Islet precursor cell (in vitro differentiated cells): ENCODE results near the gene NDUFV1.
"Not testable (repeated sequence)": the region's sequence is repeated elsewhere in the genome, so short reads cannot be mapped to it uniquely, and the experiment has no call there.

Experiments used
- DNase-seq: peaks from one replicate; pipeline ENCODE4 v3.0.0-alpha.2; 2018

NDUFV1 gene

DNA sequence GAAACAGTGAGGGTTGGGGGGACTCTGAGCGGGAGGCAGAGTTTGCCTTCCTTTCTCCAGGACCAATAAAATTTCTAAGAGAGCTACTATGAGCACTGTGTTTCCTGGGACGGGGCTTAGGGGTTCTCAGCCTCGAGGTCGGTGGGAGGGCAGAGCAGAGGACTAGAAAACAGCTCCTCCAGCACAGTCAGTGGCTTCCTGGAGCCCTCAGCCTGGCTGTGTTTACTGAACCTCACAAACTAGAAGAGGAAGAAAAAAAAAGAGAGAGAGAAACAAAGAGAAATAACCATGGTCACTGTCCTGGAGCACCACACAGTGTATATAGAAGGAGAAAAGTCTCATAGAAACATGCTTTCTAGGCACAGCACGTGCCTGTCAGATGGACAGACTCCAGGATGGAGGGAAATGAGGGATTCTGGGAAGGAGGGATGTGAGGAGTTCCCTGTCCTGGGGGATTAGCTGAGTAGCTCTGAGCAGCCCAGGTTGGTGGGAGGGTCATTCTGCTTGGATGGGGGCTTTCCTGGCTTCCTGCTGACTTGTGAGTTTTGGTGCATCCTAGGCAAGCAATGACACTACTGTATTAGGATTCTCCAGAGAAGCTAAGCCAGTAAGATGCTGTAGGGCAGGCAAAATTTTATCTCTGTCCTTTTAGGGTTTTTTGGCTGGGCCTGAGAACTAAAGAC is 20.0 kb upstream of the NDUFV1 start:
- no peak for DNase-seq

DNA sequence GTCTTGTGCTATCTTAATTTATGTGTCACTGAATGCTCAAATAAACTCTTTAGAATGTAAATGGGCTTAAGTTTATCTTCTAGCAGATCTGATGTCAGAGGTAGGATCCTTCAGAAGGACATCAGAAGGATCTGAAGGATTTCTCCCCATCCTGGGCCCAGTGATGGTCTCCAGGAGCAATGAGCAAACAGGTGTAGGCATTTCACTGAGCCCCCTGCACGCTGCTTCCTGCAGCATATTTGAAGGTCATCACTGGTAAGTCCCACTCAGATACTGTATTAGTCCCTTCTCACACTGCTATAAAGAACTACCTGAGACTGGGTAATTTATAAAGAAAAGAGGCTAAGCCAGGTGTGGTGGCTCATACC is 18.6 kb upstream of the NDUFV1 start:
- no peak for DNase-seq

DNA sequence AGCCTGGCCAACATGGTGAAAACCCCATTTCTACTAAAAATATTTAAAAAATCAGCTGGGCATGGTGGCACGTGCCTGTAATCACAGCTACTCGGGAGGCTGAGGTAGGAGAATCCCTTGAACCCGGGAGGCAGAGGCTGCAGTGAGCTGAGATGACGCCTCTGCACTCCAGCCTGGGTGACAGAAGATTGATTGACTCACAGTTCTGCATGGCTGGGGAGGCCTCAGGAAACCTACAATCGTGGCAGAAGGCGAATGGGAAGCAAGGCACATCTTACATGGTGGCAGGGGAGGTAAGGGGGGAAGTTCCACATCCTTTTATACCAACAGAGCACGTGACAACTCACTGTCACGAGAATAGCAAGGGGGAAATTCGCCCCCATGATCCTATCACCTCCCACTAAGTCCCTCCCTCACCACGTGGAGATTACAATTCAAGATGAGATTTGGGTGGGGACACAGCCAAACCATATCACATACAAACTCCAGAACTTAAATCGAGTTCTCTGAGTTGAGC is 17.8 kb upstream of the NDUFV1 start:
- not testable (repeated sequence) for DNase-seq

DNA sequence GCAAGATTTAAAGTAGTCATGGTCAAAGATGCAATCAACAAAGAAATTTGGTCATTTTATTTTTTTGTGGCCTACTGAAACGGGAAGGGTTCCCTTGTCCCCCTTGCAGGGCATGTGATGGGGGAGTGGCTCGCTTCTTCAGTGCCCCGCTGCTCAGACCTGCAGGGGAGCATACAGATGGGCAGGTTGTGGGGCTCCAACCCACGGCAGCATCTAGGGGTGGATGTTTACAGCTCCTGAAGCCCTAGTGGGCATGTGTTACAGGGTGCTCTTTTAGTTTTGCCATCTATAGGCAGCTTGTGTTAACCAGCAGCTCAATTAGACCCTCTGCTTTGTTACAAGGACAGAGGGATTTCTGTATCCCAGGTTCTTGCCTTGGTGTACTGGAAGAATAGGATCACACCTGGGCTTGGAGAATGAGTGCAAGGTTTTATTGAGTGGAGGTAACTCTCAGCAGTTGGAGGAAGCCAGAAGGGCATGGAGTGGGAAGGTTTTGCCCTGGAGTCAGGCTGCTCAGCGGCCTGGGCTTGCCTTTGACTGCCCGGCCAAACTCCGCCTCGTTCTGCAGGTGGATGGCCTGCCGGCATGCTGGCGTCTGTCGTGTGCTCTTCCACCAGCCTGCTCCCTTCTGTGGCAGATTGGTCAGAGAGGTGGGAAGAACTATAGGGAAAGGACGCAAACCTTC is 13.7 kb upstream of the NDUFV1 start:
- DNase-seq: no peak

DNA sequence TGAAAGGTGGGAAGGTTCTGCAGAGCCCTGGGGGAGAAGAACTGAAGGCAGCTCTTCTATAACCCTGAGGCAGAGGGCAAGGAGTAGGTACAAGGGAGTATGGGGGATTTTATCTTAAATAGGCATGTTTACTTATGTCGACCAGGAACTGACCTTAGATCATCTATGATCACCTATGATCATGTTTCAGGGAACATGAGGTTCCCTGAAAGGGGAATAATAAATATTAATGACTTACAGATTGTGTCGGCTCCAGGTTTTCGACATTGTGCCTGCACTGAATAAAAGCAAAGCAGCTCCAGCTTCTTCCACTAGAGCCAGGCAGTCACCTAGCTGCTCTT is 13.2 kb upstream of the NDUFV1 start:
- DNase-seq: no peak

DNA sequence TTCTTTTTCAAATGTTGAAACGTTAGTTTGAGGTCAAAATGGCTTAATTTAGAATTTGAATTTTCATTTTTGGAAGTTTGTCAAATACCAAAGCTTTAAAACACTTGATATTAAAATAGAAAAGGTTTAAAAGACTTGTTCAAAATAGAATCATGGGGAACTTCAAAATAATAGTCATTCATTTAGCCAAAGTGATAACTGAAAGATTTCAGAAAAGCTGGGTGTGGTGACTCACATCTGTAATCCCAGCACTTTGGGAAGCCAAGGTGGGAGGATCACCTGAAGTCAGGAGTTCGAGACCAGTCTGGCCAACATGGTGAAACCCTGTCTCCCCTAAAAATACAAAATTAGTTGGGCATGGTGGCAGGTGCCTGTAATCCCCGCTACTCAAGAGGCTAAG is 12.3 kb upstream of the NDUFV1 start:
- DNase-seq: no peak

DNA sequence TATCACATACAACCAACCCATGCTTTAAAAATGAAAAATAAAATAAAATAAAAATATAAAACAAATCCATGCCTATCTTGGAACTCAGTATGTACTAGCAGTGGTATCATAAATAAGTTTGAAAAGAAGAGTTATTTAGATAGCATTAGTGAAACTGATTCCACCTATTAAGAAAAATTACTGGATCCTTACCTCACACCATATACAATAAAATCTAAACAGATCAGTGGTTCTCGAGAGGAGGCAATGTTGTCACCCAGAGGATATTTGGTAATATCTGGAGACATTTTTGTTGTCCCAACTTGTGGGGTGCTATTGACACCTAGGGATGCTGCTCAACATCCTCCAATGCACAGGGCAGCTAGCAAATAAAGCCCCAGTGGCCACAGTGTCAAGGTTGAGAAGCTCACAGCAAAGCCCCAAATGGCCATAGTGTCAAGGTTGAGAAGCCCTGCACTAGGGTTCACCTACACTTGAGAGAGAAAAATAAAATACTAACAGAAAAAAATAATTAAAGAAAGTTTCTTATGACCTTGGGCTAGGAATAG is 9.9 kb upstream of the NDUFV1 start:
- no peak for DNase-seq

DNA sequence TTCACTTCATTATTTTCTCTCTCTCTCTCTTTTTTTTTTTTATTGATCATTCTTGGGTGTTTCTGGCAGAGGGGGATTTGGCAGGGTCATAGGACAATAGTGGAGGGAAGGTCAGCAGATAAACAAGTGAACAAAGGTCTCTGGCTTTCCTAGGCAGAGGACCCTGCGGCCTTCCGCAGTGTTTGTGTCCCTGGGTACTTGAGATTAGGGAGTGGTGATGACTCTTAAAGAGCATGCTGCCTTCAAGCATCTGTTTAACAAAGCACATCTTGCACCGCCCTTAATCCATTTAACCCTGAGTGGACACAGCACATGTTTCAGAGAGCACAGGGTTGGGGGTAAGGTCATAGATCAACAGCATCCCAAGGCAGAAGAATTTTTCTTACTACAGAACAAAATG is 9.3 kb upstream of the NDUFV1 start:
- DNase-seq: not testable (repeated sequence)

DNA sequence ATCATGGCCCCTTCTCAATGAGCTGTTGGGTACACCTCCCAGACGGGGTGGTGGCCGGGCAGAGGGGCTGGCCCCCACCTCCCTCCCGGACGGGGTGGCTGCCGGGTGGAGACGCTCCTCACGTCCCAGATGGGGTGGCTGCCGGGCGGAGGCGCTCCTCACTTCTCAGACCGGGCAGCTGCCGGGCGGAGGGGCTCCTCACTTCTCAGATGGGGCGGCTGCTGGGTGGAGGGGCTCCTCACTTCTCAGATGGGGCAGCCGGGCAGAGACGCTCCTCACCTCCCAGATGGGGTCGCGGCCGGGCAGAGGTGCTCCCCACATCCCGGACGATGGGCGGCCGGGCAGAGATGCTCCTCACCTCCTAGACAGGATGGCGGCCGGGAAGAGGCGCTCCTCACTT is 8.8 kb upstream of the NDUFV1 start:
- DNase-seq: not testable (repeated sequence)

DNA sequence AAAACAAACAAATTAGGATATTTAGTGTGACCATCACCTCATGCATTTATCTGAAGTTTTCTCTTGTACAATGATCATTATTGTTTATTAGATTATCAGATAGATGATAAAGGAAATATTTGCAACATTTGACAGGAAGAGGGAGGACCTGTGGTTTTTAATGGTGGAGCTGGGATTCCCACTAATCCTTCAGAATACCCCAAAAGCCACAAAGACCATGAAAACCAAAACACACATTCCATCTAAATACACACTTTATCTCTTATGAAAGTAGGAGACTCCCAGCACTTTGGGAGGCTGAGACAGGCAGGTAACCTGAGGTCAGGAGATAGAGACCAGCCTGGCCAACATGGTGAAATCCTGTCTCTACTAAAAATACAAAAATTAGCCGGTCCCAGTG is 7.6 kb upstream of the NDUFV1 start:
- DNase-seq: no peak

DNA sequence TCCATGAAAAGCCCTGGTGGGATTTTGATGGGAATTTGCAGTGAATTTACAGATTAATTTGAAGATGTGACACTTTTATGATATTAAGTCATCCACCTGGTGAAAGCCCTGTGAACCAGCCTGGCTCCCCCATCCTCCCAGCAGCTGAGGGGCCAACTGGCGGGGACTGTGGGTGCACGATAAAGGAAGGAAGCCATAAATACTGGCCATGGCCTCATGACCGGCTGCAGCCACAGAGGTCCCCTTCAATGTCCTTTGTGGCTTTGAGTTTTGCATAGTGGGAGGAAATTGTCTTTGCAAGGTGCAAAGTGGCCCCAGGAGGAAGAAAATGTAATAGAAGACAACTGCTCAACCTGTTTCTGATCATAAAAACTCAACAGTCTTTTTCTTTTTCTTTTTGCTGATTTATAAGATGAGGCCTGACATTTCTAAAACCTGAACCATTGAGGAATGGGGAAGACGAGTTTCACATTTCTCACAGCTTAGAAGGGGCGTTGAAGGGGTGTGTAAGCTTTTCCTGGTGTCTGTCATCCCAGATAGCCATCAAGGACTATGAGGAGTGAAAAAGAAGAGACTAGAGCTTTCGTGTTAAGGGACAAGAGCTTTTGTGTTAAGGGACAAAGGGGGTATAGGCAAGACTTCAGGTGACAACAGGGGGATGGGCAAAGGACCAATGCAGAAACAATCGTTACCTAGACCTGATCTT is 6.3 kb upstream of the NDUFV1 start:
- DNase-seq: no peak

DNA sequence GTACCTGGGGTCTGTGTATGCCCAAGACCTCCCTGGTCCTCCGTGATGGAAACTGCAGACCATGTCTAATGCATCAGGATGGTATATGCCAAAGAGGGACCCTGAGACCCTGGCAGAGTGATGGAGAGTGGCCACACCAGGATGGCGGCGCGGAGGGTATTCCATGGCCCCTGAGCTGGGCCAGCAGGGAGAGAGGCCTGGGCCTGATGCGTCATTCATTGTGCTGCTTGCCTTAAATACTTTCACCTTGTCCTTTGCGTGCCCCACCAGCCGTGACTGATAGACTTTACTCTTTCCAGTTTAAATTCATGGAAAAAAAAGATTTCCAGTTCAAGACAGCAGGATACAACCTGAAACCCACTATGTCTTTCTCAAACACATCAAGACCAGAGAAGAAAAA is 5.6 kb upstream of the NDUFV1 start:
- no peak for DNase-seq

DNA sequence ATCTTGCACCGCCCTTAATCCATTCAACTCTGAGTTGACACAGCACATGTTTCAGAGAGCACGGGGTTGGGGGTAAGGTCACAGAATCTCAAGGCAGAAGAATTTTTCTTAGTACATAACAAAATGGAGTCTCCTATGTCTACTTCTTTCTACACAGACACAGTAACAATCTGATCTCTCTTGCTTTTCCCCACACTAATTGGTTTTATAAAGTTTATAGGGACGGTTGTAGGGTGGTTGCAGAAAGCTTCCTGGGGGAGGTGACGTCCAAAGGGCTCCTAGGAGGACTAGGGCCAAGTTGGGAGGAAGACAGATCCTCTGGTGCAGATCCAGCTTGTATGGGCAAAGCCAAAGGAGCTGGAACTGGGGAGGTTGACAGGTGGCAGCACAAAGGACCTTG is 2.6 kb upstream of the NDUFV1 start:
- not testable (repeated sequence) for DNase-seq

DNA sequence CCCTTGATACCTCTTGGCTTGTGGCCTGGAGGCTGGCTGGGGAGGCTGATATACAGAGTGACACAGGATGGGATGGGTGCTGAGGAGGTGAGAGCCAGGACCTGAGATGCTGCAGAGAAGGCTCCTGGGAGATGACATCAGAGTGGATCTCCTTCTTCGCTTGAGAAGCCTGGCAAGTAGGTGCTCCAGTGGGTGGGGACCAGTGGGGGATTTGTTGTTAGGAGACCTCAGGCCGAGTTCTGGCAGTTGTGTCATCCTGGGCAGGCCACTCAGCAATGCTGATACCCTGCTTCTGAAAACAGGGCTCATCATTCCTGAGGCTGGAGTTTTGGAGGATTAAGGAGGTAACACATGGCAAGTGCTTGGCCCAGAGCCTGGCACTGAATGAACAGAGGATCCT is 1.9 kb upstream of the NDUFV1 start:
- no peak for DNase-seq

DNA sequence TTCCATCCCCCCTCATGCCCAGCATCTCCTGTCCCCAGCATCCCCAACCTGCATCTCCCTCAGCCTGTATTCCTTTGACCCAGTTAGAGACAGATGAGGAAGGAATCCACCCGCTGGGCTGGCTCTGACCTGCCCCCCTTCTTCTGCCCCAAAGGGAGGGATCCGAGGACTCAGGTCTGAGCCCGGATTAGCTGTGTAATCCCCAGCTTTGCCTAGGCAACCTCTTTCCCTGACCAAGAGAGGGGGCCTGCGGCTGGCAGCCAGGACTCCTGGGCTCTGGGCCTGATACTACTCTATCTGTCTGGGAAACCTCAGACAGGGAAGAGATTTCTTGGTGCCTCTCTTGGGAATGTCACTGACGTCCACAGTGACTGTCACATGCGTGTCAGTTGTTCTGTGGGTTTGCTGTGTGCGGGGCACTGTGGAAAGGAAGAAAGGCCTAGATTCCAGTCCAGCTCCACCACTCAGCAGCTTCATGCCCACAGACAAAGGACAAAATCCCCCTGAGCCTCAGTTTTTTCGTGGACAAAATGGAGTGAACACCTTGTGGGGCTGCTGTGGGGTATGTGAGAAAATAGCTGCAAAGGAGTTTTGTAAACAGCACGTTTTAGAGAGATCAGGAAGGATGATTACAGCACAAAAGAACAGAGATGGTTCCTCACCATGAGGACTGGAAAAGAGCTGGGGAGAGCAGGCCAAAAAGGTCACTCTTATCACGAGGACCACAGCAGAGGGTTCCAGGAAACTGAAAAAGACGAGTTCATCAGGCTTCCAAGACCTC is 1.3 kb upstream of the NDUFV1 start:
- DNase-seq: peak; percentile 43

DNA sequence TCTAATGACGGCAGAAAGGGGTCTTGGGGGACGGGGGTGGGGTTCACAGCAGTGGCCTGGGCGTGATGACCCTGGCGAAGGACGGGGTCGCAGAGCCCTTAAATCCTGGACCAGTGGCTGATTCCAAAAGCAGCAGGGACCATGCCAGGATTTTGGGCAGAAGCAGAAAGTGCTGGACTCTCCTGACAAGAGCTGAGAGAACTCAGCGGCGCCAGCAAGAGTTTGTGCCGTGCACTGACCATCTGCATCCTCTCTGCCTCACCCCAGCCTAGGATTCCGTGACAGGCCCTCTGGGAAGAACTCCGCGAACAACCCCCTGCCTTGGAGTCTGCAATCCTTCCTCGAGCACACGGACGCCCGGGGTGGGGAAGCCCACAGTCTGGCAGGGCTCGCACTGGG is 644 bp upstream of the NDUFV1 start:
- DNase-seq: no peak

DNA sequence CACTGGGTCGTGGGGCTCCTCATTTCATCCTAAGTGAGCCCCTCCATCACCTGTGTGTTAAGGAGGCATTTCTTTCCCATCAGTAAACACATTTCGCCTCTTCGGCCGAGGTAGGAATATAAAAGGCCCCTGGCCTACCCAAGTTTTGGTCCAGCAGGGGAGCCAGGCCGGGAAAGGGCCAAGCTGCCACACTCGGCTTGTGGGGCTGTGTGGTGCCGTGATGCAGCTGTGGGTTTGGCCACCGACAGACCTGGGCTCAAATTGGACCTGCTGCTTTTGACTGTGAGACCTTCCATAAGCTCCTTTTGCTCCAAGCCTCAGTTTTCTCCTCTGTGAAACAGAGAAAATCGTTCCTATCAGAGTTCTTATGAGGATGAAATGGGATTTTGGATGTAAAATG is 771 bp downstream of the NDUFV1 start:
- no peak for DNase-seq

DNA sequence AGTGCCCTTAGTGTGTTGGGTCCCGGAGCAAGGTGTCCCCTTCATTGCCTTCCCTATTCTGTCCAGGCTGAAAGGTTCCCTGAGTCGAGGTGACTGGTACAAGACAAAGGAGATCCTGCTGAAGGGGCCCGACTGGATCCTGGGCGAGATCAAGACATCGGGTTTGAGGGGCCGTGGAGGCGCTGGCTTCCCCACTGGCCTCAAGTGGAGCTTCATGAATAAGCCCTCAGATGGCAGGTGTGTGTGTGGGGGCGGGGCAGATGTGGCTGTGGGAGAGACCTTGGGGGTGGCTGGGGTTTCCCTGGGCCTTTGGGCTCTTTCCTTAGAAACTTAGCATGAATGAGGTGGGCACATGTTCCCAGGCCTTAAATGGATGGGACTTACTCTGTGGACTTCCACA is 1.8 kb downstream of the NDUFV1 start:
- no peak for DNase-seq

DNA sequence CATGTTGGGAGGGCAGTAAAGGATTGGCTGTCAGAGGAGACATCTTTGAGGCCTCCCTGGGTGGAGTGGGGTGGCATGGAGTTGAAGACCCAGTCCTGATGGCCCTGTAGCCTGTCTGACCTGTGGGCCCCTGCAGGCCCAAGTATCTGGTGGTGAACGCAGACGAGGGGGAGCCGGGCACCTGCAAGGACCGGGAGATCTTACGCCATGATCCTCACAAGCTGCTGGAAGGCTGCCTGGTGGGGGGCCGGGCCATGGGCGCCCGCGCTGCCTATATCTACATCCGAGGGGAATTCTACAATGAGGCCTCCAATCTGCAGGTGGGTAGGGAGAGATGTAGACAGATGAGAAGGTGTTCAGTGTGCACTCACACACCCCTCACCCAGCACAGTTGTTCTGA is 2.6 kb downstream of the NDUFV1 start:
- DNase-seq: peak; percentile 50

DNA sequence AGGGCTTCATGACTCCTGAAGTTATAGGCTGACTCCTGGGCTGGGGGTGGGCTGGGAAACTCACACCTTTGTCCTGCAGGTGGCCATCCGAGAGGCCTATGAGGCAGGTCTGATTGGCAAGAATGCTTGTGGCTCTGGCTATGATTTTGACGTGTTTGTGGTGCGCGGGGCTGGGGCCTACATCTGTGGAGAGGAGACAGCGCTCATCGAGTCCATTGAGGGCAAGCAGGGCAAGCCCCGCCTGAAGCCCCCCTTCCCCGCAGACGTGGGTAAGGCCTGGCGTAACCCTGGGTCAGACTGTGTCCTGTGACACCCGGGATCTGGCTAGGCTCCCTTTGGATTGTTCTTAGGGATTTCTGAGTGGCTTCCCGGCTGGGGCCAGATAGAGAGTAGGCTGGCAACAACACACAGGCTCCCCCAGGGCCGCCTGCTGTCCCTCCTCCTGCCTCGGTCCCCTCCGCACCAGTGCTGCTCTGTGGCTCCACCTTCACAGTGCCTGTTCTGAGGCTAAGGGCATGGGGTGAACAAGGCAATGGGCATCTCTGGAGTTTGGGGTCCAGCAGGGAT is 3.6 kb downstream of the NDUFV1 start:
- peak; percentile 50 for DNase-seq

DNA sequence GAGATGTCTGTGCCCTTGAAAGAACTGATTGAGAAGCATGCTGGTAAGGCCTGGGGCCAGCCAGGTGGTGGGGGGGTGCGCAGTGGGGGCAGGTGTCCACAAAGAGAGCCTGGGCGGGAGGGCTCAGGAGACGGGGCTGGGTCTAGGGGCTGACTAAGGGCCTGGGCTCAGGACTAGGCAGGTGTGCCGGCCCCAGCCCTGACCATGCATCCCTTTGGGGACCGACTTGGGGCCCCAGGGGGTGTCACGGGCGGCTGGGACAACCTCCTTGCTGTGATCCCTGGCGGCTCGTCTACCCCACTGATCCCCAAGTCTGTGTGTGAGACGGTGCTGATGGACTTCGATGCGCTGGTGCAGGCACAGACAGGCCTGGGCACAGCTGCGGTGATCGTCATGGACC is 4.4 kb downstream of the NDUFV1 start:
- no peak for DNase-seq

DNA sequence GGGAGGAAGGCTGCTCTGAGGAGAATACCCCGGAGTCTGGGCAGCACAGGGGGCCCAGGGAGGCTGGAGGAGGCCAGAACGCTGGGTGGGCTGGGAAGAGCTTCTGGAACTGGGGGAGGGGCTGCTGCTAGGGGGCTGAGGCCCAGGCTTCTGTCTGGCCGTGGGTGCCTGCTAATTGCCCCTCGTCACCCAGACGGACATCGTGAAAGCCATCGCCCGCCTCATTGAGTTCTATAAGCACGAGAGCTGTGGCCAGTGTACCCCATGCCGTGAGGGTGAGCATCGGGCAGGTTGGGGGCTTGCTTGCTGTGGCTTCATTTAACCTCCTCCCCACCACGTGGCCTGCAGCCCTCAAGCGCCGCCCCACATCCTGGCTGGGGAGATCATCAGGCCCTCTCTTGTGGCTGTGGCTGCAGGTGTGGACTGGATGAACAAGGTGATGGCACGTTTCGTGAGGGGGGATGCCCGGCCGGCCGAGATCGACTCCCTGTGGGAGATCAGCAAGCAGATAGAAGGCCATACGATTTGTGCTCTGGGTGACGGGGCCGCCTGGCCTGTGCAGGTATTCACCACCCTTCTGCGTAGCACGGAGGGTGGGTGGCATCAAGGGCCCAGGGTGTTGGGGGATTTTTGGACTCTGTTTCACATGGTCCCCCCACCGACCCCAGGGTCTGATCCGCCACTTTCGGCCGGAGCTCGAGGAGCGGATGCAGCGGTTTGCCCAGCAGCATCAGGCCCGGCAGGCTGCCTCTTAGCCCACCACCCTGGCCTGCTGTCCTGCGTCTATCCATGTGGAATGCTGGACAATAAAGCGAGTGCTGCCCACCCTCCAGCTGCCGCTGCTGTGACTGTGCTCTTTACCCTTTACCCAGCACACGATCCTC is 5.2 kb downstream of the NDUFV1 start:
- DNase-seq: no peak
